ENCODE data around the gene ELL3.

Gene ELL3

GRCh38 chr15:43772624-43773023 lies 4.1 kb downstream of the ELL3 start:
- H3K79me2 ChIP-seq (ENCODE audit: insufficient read depth, low read length) = 0 out of 2 replicates have a peak, but pooled peaks cover 2% of the 10 kb centered on the region
- no peak for TF ChIP-seq EZH2 (IDR thresholded peaks at IDR 0.05; ENCODE audit: borderline replicate concordance, low read depth, low read length, severe bottlenecking)
- TF ChIP-seq CTCF (IDR thresholded peaks at IDR 0.05; ENCODE audit: borderline replicate concordance, extremely low read depth, low read length, poor library complexity, severe bottlenecking) = no peak

GRCh38 chr15:43771816-43772215 lies 5.0 kb downstream of the ELL3 start:
- no peak for TF ChIP-seq CTCF (IDR thresholded peaks at IDR 0.05; ENCODE audit: borderline replicate concordance, extremely low read depth, low read length, poor library complexity, severe bottlenecking)
- TF ChIP-seq EZH2 (IDR thresholded peaks at IDR 0.05; ENCODE audit: borderline replicate concordance, low read depth, low read length, severe bottlenecking) = no peak
- no peak overlapping the region for H3K4me3 ChIP-seq (ENCODE audit: low read depth in 1 of 2, low read length in 2 of 2)
- H3K79me2 ChIP-seq (ENCODE audit: insufficient read depth, low read length) = no peaks in the 10 kb centered on the region
- peaks cover 14% of the 10 kb centered on the region for H3K4me1 ChIP-seq (ENCODE audit: insufficient read depth, low read length)
- no peaks in the 10 kb centered on the region for H3K27me3 ChIP-seq (ENCODE audit: insufficient read depth, low read length, poor library complexity)
- no peak for DNase-seq
- no peak overlapping the region for H2AFZ ChIP-seq (ENCODE audit: low read depth, low read length)
- no peak overlapping the region for H3K9ac ChIP-seq (ENCODE audit: low read depth, low read length)
- H3K27ac ChIP-seq (ENCODE audit: low read length) = no peak overlapping the region
- no peaks in the 10 kb centered on the region for H4K20me1 ChIP-seq (ENCODE audit: insufficient read depth, low read length)
- H3K36me3 ChIP-seq (ENCODE audit: insufficient read depth, low read length) = peaks cover 58% of the 10 kb centered on the region
- ATAC-seq (ENCODE audit: insufficient read depth, low read depth) = no peak
- H3K4me2 ChIP-seq (ENCODE audit: insufficient read depth, low read length) = no peak overlapping the region
- no peaks in the 10 kb centered on the region for H3K9me3 ChIP-seq (ENCODE audit: insufficient read depth, low read length, severe bottlenecking)

More at GRCh38 chr15:43772624-43773023, 4.1 kb downstream of the ELL3 start:
- DNase-seq (no peak), ATAC-seq (ENCODE audit: insufficient read depth, low read depth) (no peak)
- H3K4me1 ChIP-seq (ENCODE audit: insufficient read depth, low read length) = peaks cover 16% of the 10 kb centered on the region
- no peak overlapping the region for H3K4me3 ChIP-seq (ENCODE audit: low read depth in 1 of 2, low read length in 2 of 2)
- no peak overlapping the region for H3K4me2 ChIP-seq (ENCODE audit: insufficient read depth, low read length)
- no peaks in the 10 kb centered on the region for H3K9me3 ChIP-seq (ENCODE audit: insufficient read depth, low read length, severe bottlenecking)
- no peak overlapping the region for H2AFZ ChIP-seq (ENCODE audit: low read depth, low read length)
- H4K20me1 ChIP-seq (ENCODE audit: insufficient read depth, low read length) = no peaks in the 10 kb centered on the region
- H3K27ac ChIP-seq (ENCODE audit: low read length) = no peak overlapping the region
- H3K27me3 ChIP-seq (ENCODE audit: insufficient read depth, low read length, poor library complexity) = no peaks in the 10 kb centered on the region
- no peak overlapping the region for H3K9ac ChIP-seq (ENCODE audit: low read depth, low read length)
- H3K36me3 ChIP-seq (ENCODE audit: insufficient read depth, low read length) = peaks cover 55% of the 10 kb centered on the region

GRCh38 chr15:43769584-43770228 lies 7.1 kb downstream of the ELL3 start:
- DNase-seq = peak; percentile 62
- no peaks in the 10 kb centered on the region for H3K79me2 ChIP-seq (ENCODE audit: insufficient read depth, low read length)
- H3K9me3 ChIP-seq (ENCODE audit: insufficient read depth, low read length, severe bottlenecking) = no peaks in the 10 kb centered on the region
- TF ChIP-seq EZH2 (IDR thresholded peaks at IDR 0.05; ENCODE audit: borderline replicate concordance, low read depth, low read length, severe bottlenecking) (no peak), CTCF (IDR thresholded peaks at IDR 0.05; ENCODE audit: borderline replicate concordance, extremely low read depth, low read length, poor library complexity, severe bottlenecking) (peak; percentile 79)
- H3K4me2 ChIP-seq (ENCODE audit: insufficient read depth, low read length) = no peak overlapping the region
- no peaks in the 10 kb centered on the region for H4K20me1 ChIP-seq (ENCODE audit: insufficient read depth, low read length)
- H3K4me1 ChIP-seq (ENCODE audit: insufficient read depth, low read length) = no peaks in the 10 kb centered on the region
- peaks cover 79% of the 10 kb centered on the region for H3K36me3 ChIP-seq (ENCODE audit: insufficient read depth, low read length)
- no peak overlapping the region for H3K9ac ChIP-seq (ENCODE audit: low read depth, low read length)
- no peak overlapping the region for H3K4me3 ChIP-seq (ENCODE audit: low read depth in 1 of 2, low read length in 2 of 2)
- ATAC-seq (ENCODE audit: insufficient read depth, low read depth) = peak; percentile 76
- no peaks in the 10 kb centered on the region for H3K27me3 ChIP-seq (ENCODE audit: insufficient read depth, low read length, poor library complexity)
- H2AFZ ChIP-seq (ENCODE audit: low read depth, low read length) = no peak overlapping the region
- H3K27ac ChIP-seq (ENCODE audit: low read length) = no peak overlapping the region
